ENCODE results near the gene DNAJA4.

GRCh38 chr15:78291052-78291451 is 26.7 kb downstream of the DNAJA4 start:
- TF ChIP-seq CTCF (IDR thresholded peaks at IDR 0.05 in 8 of 11, conservative IDR thresholded peaks at IDR 0.05 in 3 of 11) = no peak
- TF ChIP-seq POLR2AphosphoS5 (IDR thresholded peaks at IDR 0.05) = no peak
- no peak for TF ChIP-seq POLR2A (IDR thresholded peaks at IDR 0.05)
